NCI-H146 treated with DMSO at 0.1 percent for 48 hours (cell line): ENCODE results near the gene NCOR2.
"Not testable (repeated sequence)": the region's sequence is repeated elsewhere in the genome, so short reads cannot be mapped to it uniquely, and the experiment has no call there.

ENCODE experiments used
- DNase-seq: peaks from one replicate; lab custom pipeline; 2025; ENCODE audit not compliant: unreplicated experiment; lab: John Stamatoyannopoulos, UW

The NCOR2 gene

DNA sequence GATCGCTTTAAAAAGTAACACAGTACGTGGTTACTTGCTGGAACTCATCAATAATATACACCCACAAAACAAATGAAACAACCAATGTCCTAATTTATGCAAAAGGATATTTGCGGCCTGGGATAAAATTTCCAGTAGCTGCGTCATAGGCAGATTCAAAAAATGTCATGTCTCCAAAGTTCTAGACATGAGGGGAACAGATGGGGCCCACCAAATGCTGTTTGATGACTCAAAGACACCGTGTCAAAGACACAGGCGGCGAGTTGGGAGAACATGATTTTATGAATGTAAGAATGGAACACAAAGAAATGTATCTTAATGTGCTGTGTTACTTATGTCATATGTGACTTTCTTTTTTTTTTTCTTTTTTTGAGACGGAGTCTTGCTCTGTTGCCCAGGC, 34.3 kb upstream of the NCOR2 start:
- no peak for DNase-seq

DNA sequence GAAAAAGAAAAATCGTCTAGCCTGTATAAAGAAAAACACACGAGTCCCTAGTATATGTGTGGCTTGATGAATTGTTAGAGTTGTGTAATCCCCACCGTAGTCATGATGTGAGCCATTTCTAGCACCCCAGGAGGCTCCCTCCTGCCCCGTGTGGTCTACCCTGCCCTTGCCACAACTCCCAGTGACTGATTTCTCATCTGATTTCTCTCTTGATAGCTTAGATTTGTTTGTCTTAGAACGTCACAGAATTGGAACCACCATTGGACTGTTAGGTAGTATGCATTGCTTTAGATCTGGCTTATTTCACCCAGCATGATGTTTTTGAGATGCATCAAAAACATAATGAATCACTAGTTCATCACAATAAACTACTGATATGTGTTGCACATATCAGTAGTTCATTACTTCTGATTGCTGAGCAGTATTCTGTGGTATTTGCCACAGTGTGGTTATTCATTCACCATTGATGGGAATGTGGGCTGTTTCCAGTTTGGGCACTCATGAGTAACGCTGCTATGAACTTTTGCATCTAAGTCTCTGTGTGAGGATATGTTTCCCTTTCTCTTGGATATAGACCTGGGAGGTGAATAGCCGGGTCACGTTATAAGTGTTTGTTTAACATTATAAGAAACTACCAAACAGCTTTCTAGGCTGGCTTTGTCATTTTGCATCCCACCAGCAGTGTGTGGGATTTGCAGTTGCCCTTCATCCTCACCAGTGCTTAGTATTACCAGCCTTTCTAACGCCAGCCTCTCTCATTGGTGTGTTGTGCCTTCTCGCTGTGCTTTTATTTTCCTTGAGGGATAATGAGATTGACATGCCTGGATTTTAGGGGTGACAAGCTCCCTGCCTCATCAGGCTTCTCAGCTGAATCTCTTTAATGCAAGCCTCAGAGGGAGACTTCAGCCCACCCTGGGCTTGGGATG, 31.9 kb upstream of the NCOR2 start:
- DNase-seq = no peak

DNA sequence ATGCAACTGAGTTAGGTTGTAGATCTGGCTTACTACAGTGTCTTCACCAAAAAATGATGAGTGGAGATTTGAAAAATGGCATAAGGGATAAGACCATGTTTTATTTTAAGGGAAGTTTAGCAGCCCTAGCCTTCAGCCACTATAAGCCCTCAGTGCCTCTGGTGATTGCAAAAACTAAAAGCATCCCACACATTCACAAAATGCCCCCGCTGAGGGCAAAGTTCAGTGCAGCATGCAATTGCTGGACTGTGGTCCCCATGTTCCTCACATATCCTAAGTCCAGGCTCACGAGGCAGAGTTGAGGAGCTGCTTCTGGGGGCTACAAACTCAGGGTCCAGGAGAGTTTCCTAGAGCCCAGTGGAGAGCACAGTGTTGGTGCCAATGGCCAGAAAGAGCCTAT, 29.6 kb upstream of the NCOR2 start:
- no peak for DNase-seq

DNA sequence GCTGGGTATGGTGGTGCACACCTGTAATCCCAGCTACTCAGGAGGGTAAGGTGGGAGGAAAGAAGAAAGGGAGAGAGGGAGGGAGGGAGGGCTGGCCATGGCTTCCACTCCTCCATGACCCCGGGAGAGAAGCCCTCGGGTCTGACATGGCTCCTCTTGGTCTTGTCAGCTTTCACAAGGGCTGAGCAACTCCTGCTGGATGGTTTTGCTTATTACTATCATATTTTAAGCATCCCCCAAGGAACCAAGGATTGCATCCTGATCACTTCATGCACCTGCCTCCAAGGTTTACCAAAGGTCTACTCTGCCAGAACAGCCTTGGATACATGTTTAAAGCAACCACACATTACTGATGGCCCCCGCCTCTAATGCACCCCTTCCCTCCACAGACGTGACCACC, 28.0 kb upstream of the NCOR2 start:
- no peak for DNase-seq

DNA sequence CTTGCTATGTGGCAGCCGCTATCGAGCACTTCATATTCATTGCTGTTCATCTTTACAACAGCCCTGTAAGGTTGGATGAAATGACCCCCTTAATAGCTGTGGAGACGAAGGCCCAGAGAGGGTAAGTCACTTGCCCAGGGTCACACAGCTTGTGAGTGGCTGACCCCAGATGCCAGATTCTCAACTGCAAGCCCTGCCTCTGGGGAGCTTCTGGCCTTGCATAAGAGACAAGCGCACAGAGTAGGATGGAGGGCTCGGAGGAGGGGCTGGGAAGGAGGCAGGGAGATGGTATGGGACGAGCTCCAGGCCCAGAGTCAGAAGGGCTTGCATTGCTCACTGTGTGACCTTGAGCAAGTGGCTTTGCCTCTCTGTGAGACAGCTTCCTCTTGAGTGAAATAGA, 27.4 kb upstream of the NCOR2 start:
- no peak for DNase-seq

DNA sequence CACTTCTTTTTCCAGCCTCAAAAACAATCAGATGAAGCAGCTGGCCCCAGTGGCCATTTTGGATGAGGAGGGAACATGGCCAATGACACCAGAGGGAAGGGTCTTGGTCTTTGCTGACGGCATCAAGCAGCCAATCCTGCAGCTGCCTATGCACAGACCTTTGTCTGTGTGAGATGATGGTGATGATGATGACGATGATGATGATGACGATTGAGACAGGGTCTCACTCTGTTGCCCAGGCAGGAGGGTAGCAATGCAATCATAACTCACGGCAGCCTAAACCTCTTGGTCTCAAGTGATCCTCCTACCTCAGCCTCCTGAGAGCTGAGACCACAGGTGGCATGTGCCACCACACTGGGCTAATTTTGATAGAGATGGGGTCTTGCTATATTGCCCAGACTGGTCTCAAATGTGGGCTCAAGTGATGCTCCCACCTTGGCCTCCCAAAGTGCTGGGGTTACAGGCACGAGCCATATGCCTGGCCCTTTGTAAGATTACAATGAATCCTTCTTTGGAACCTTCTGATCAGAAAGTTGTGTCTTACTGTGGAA, 26.5 kb upstream of the NCOR2 start:
- DNase-seq = no peak

DNA sequence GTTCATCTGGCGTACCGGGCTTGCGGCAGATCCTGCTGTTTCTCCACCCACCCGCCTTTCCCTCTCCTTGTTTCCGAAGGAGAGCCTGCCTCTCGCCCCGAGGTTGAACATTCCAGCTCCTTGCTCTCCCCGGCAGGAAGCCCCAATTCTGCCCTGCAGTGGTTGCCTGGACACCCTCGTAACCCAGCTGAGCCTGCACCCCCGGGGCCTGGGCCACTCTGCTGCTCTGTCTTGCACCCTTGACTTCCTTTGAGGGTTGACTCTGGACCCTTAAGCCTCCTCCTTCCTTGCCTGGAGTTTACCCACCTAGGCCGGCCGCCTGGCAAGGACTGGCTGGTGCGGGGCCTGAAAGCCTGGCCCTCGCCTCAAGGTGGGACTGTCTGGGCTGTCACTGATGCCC, 25.8 kb upstream of the NCOR2 start:
- no peak for DNase-seq

DNA sequence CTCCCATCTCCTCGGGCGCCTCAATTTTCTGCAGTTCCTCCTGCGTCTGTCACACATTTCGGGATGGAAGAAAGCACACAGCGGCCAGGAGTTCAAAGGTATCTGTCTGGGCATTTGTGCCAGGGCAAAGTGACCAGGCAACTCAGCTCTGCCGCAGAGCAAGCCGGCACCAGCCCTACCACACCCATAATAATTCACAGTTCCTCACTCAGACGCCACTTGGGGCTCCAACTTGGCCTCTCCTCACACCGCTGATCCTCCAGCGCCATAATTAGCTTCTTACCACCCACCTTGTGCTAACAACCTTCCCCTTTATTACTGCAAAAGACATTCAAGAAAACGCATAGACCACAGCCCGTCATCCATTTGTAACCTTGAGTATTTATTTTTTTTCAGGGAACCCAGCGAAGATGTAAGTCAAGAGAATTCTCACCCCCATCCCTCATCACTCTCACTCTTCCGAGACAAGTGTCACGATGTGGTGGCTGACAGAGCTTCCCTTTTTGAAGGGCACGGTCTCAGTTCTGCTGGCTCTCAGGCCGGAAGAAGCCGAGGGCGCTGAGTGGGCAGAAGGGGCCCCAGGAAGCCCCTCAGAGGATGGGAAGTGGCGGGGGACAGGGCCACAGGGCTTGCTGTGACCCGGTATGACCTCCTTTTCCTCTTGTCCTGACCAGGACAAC, 25.2 kb upstream of the NCOR2 start:
- no peak for DNase-seq

DNA sequence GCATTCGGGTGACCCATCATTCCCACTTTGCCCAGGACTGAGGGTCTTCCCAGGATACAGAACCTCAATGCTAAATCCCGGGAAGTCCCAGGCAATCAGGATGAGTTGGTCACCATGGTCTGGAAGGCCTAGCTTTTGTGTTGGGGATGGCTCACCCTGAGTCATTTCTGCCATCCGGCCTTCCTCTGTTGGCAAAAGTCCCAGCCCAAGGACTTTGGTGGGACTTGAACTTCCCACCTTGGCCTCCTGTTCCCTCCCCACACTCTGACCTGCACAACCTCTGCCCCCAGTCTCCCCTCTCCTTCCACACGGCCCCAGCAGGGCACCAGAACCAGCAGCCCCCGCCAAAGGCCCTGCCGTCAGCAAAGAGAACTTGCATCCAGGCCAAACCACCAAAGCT, 24.6 kb upstream of the NCOR2 start:
- DNase-seq = no peak

DNA sequence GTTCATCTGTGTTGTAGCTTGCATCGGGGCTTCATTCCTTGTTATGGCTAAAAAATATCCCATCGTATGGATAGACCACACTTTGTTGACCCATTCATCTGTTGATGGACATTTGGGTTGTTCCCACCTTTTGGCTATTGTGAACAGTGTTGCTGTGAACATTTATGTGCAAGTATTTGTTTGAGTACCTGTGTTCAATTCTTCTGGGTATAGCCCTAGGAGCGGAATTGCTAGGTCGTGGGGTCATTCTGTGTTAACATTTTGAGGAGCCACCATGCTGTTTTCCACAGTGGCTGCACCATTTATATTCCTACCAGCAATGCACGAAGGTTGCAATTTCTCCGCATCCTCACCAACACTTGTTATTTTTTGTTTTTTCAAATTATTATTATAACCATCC, 23.0 kb upstream of the NCOR2 start:
- no peak for DNase-seq

DNA sequence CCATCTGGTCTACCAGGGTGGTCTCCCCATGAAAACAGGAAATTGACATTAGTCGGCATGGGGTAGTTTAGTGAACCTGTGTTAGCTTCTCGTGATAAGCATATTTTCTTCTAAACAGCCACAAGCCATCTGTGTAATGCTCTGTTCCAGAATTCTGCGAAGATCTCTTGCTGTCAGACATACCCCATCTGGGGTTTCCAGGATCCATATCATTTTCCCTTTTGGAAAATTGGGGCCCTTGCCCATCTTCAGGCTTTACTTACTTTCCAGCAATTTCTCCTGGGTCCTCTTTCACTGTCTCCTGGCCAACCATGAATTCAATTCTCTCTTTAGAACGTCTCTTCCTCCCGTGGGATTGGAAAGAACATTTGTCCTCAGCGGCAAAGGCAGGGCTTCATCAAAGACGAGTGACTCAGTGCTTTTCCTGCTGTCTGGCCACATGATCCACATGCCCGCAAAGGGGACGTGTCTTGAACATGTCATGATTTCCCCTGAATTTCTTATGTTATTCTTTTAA, 21.4 kb upstream of the NCOR2 start:
- no peak for DNase-seq

DNA sequence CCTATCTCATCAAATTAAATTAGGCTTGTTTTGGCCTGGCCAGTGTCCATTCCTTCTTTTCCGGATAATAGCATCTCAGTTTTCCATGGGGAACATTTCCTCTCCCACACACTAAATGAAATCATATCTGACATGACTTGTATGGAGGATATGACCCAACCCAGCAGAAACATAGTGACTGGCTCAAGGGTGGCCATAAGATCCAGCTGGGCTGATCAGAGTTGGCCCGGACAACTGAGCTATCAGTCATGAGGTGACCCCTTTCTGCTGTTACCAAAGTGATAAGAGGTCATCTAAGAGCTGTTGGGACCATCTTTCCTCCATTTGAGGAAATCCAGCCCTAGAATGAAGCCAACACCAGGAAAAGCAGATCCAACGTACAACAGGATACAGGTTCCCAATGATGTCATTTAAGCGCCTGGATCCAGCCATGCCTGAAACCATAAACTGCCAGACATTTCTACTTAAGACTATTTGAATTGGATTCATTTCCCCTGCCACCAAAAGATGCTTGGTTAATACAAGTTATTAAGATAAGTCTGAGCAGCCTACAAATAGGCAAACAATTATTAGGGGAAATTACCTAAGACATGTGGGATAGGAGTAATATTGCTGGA, 20.7 kb upstream of the NCOR2 start:
- no peak for DNase-seq

DNA sequence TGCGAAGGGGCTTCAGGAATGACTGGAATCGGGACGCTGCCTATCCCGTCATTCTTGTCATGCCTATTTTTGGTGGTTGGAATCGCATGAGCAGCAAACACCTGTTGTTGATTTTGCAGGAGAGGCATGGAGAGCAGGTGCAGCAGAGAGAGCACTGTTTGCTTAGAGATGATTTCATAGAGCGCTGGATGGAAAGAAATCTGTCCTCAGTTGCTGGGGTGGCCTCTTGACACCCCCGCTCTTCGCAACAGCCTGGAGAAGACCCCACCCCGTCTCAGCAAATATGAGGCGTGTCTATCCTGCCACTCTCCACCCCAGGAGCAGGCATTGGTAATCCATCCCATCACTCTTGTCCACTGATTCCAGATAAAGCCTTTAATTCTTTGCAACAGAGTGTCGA, 19.3 kb upstream of the NCOR2 start:
- peak; percentile 93 for DNase-seq

DNA sequence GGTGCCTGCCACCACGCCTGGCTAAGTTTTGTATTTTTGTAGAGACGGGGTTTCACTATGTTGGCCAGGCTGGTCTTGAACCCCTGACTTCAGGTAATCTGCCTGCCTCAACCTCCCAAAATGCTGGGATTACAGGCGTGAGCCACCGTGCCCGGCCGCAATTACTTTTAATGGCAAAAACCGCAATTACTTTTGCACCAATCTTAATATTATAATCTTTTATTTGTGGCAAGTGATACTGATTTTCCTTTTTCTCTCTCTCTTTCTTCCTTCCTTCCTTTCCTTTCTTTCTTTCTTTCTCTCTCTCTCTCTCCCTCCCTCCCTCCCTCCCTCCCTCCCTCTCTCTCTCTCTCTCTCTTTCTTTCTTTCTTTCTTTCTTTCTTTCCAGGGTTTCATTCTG, 17.1 kb upstream of the NCOR2 start:
- DNase-seq = not testable (repeated sequence)

DNA sequence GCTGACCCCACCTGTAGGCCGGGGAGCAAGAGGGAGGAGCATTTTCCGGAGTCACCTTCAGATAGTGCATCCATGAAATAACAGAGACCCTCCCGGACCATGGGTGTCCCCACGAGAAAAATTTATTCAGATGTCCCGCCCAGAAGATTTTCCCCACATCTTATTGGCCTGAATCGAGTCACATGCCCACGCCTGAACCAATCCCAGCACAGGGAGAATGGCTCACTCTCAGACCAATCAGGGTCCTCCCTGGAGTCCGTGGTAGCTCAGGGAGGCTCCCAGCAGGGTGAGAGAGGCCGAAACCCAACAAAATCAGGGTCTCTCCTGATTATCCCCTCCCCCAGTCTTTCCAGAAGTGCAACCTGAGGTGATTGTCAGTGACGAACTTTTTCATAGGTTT, 16.4 kb upstream of the NCOR2 start:
- DNase-seq = no peak

DNA sequence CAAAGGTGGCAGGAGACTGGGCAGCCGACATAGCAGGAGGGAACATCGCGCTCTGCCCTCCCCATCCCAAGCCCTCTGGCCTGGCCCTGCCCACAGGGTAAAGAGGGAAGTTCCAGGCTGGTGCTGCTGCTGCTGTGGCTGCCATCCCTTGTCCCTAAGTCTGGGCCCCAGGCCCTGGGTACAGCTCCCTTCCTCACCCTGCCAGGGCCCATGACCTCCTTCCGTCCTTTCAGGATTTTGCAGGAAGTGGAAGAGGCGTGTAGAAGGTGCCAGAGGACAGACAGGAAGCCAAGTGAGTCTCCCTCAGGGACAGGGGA, 14.7 kb upstream of the NCOR2 start:
- DNase-seq = no peak

DNA sequence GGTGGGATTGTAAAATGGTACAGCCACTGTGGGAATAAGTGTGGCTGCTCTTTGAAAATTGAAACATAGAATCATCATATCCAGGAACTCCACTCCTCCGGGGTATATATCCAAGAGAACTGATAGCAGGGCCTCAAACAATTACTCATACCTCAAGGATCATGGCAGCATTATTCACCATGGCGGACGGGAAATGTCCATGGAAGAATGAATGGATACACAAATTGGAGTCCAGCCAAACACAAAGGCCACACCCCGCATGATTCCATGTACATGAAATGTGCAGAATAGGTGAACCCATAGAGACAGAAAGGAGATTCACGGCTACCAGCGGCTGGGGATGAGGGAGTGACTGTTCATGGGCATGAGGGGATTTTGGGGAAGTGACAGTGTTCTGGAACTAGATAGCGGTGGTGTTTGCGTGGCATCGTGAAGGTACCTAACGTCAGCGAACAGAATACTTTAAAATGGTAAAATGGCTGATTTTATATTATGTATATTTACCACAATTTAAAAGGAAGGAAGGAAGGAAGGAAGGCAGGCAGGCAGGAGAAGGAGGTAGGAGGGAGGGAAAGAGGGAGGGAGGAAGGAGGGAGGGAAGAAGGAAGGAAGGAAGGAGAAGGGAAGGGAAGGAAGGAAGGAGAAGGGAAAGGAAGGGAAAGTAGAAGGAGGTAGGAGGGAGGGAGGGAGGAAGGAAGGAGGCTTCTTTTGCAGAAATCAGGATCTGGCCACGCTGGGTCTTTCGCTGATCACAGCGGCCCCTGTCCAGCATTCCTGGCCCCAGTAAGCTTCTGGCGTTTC, 14.1 kb upstream of the NCOR2 start:
- no peak for DNase-seq

DNA sequence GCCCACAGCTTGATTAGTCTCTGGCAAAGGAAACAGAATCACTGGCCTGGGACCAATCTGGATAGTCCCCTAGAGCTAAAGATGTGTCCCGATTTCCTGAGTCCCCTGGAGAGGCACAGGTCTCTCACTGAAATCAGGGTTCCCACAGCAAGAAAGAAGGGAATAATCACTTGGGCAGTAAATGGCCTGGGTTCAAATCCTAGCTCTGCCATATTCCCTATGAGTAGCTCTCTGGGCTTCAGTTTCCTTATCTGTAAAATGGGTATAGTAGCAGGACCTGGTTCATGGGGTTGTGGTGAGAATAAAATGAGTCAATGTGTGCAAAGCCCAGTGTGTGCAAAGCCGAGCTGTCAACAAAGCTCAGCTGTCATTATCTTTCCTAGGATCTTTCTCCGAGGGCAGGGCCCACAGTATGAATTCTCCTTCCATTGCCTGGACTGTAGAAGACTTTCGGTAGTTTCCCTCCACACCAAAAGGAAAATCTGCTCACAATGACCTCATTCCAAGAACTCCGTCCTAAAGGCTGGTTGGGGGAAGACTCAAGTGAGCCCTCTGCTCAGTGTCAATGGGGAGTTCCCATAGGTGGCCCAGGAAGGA, 12.6 kb upstream of the NCOR2 start:
- DNase-seq = no peak

DNA sequence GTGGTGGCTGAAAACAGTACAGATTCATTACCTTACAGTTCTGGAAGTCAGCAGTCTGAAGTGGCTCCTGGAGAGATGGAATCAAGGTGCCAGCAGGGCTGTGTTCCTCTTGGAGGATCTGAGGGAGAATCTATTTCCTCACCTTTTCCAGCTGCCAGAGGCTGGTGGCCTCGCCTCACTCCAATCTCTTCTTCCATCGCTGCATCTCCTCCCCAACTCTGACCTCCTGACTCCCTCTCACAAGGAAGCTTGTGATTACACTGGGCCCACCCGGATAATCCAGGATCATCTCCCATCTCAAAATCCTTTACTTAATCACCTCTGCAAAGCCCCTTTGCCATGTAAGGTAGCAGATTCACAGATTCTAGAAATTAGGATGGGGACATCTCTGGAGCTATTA, 11.4 kb upstream of the NCOR2 start:
- DNase-seq = no peak

DNA sequence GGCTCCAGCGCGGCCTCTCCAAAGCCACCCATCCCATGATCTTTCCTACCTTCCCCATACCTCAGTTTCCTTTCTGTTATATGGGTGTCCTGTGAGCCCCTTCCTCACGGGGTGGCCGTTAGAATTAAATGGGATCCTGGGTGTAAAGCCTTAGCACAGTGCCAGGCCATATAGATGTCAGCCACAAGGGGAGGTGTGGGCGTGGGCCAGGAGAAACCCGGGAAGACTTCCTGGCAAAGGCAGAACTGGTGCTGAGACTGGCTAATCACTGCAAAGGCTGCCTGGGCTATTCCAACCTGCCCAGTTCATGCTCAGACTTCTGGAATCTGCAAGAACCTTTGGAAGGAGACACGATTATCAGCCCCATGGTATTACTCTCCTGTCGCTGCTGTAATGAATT, 11.0 kb upstream of the NCOR2 start:
- no peak for DNase-seq

DNA sequence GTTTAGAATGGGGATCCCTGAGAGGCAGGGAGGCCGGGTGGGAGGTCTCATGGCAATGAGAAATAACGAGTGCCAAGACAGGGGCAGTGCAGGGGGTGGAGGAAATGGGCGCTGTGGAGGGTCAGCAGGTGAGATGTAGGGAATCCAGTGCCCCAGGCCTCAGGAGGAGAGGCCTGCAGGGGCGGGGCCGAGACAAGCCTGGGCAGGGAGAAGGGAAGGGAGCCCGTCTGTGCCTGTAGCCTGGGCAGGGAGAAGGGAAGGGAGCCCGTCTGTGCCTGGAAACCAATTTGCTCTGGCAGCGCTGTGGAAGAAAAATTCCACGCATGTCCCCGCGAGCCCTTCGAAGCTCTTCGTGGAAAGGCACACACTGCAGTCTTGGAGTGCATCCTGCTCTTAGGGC, 10.6 kb upstream of the NCOR2 start:
- DNase-seq = no peak
